PFSK-1 (cell line): ENCODE measurements around the gene AKT1.

Source experiments
- POLR2AphosphoS5 ChIP-seq: IDR thresholded peaks from 2 replicates; pipeline ENCODE4 v1.6.1; 2012; ENCODE audit warnings: low read depth, mild to moderate bottlenecking, control low read depth, low read length, moderate library complexity
- SIN3A ChIP-seq: IDR thresholded peaks from 2 replicates; pipeline ENCODE4 v1.6.1; 2012; ENCODE audit warnings: mild to moderate bottlenecking, low read length, moderate library complexity, borderline replicate concordance; ENCODE audit not compliant: insufficient read depth
- TAF1 ChIP-seq: IDR thresholded peaks from 2 replicates; pipeline ENCODE4 v1.6.1; 2012; ENCODE audit warnings: low read length, control low read depth, borderline replicate concordance; ENCODE audit not compliant: insufficient read depth
- TF ChIP-seq, protein P1 (sequence below), 2 experiments: IDR thresholded peaks; 2 replicates each; pipeline versions ENCODE4 v1.6.1 to v1.8.0; 2011 to 2012; ENCODE audit warnings: low read depth in 2 of 2, low read length in 2 of 2, control low read depth in 1 of 2, inconsistent platforms in 1 of 2, mild to moderate bottlenecking in 1 of 2, moderate library complexity in 1 of 2; ENCODE audit not compliant: insufficient read depth in 1 of 2

GRCh38 chr14:104771918-104772706 is 23.4 kb downstream of the AKT1 start:
- TF ChIP-seq POLR2AphosphoS5 (no peak), TAF1 (no peak), SIN3A (no peak)
- TF ChIP-seq, protein P1, sequence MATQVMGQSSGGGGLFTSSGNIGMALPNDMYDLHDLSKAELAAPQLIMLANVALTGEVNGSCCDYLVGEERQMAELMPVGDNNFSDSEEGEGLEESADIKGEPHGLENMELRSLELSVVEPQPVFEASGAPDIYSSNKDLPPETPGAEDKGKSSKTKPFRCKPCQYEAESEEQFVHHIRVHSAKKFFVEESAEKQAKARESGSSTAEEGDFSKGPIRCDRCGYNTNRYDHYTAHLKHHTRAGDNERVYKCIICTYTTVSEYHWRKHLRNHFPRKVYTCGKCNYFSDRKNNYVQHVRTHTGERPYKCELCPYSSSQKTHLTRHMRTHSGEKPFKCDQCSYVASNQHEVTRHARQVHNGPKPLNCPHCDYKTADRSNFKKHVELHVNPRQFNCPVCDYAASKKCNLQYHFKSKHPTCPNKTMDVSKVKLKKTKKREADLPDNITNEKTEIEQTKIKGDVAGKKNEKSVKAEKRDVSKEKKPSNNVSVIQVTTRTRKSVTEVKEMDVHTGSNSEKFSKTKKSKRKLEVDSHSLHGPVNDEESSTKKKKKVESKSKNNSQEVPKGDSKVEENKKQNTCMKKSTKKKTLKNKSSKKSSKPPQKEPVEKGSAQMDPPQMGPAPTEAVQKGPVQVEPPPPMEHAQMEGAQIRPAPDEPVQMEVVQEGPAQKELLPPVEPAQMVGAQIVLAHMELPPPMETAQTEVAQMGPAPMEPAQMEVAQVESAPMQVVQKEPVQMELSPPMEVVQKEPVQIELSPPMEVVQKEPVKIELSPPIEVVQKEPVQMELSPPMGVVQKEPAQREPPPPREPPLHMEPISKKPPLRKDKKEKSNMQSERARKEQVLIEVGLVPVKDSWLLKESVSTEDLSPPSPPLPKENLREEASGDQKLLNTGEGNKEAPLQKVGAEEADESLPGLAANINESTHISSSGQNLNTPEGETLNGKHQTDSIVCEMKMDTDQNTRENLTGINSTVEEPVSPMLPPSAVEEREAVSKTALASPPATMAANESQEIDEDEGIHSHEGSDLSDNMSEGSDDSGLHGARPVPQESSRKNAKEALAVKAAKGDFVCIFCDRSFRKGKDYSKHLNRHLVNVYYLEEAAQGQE (IDR thresholded peaks at IDR 0.05; ENCODE audit: insufficient read depth in 1 of 2, low read depth in 2 of 2, low read length in 2 of 2): no peak
